Measurements from ENCODE around the gene UMPS. TPM values are rescaled to one million over a fixed set of nuclear protein-coding genes. Genes with fewer than 3 reads are reported as not detected.

The UMPS gene
- total RNA-seq, 2 donors from 2014 or later = 53.9 to 60.8 TPM

DNA sequence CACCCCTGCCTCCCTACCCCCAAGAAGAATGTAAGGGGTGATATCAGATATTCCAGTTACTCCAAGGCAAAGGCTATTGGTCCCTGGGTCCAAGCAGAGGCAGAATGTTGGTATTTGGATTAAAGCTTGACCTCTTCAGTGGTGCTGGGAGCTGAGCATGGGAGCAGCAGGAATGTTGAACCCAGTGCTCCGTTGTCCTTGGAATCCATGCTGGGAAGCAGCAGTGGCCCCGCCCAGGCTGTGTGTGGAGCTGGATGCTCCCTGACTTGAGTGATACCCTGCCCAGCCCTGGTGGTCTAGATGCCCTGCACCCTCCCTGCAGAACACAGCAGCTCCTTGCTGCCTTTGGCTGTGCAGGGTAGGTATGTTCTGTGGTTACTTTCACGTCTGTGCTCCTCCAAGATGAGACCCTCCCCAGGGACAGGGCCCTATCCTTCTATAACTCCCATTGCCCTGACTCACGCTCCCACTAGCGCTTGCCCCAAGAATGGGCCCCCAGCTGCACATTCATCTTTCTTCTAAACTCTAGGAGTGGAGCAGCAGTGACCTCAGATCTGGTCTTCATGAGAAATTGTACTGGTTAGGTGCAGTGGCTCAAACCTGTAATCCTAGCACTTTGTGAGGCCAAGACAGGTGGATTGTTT lies 35.1 kb downstream of the UMPS start:
- Histone ChIP-seq H3K4me3 (ENCODE audit: low read length) (no peak overlapping the region), H3K27me3 (ENCODE audit: control insufficient read depth, insufficient read depth, low read length, poor library complexity, severe bottlenecking) (no peaks in the 10 kb centered on the region), H3K4me1 (ENCODE audit: control insufficient read depth, insufficient read depth, low read length) (peaks cover 9% of the 10 kb centered on the region), H3K27ac (ENCODE audit: low read depth, low read length) (no peak overlapping the region), H3K9ac (ENCODE audit: extremely low read depth, low read length, poor library complexity, severe bottlenecking) (no peak overlapping the region), H3K36me3 (ENCODE audit: control insufficient read depth, insufficient read depth, low read length) (peaks cover 87% of the 10 kb centered on the region), H3K9me3 (ENCODE audit: control insufficient read depth, low read length) (no peaks in the 10 kb centered on the region)
- Mint-ChIP-seq H3K27ac (peak overlapping the region; percentile 42), H3K9me3 (no peaks in the 10 kb centered on the region), H3K36me3 (ENCODE audit: low read depth) (peaks cover 76% of the 10 kb centered on the region), H3K4me1 (peaks cover 16% of the 10 kb centered on the region), H3K27me3 (ENCODE audit: insufficient read depth) (no peaks in the 10 kb centered on the region), H3K4me3 (no peak overlapping the region)
- peak; percentile 35 for DNase-seq
- TF ChIP-seq, protein P1, sequence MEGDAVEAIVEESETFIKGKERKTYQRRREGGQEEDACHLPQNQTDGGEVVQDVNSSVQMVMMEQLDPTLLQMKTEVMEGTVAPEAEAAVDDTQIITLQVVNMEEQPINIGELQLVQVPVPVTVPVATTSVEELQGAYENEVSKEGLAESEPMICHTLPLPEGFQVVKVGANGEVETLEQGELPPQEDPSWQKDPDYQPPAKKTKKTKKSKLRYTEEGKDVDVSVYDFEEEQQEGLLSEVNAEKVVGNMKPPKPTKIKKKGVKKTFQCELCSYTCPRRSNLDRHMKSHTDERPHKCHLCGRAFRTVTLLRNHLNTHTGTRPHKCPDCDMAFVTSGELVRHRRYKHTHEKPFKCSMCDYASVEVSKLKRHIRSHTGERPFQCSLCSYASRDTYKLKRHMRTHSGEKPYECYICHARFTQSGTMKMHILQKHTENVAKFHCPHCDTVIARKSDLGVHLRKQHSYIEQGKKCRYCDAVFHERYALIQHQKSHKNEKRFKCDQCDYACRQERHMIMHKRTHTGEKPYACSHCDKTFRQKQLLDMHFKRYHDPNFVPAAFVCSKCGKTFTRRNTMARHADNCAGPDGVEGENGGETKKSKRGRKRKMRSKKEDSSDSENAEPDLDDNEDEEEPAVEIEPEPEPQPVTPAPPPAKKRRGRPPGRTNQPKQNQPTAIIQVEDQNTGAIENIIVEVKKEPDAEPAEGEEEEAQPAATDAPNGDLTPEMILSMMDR (conservative IDR thresholded peaks at IDR 0.05) = no peak
- WGBS, 2 experiments (ENCODE audit: insufficient coverage in 1 of 2, insufficient read length in 1 of 2) = 83 to 92% methylated on average over 1 to 5 of the region's 5 CpGs

- Histone ChIP-seq H3K9ac (ENCODE audit: extremely low read depth, low read length, poor library complexity, severe bottlenecking) (no peak overlapping the region), H3K4me1 (ENCODE audit: control insufficient read depth, insufficient read depth, low read length) (peaks cover 17% of the 10 kb centered on the region), H3K4me3 (ENCODE audit: low read length) (no peak overlapping the region), H3K27me3 (ENCODE audit: control insufficient read depth, insufficient read depth, low read length, poor library complexity, severe bottlenecking) (no peaks in the 10 kb centered on the region), H3K36me3 (ENCODE audit: control insufficient read depth, insufficient read depth, low read length) (peaks cover 95% of the 10 kb centered on the region), H3K27ac (ENCODE audit: low read depth, low read length) (no peak overlapping the region), H3K9me3 (ENCODE audit: control insufficient read depth, low read length) (no peaks in the 10 kb centered on the region)
- H3K27me3 Mint-ChIP-seq (ENCODE audit: insufficient read depth) = no peaks in the 10 kb centered on the region
- peak; percentile 32 for DNase-seq
- WGBS, 2 experiments (ENCODE audit: insufficient coverage in 1 of 2, insufficient read length in 1 of 2) = 92 to 93% methylated on average over 14 to 16 of the region's 16 CpGs
- no peak overlapping the region for H3K4me3 Mint-ChIP-seq
- H3K27ac Mint-ChIP-seq = peak overlapping the region; percentile 42
- peaks cover 82% of the 10 kb centered on the region for H3K36me3 Mint-ChIP-seq (ENCODE audit: low read depth)
- H3K4me1 Mint-ChIP-seq = peaks cover 23% of the 10 kb centered on the region
- TF ChIP-seq, protein P1 (conservative IDR thresholded peaks at IDR 0.05) = no peak
- H3K9me3 Mint-ChIP-seq = no peaks in the 10 kb centered on the region
These were observed 36.2 kb downstream of the UMPS start for GRCh38 chr3:124766113-124767095.

- Mint-ChIP-seq H3K4me3 (no peak overlapping the region), H3K27me3 (ENCODE audit: insufficient read depth) (no peaks in the 10 kb centered on the region), H3K4me1 (peaks cover 18% of the 10 kb centered on the region), H3K27ac (peak overlapping the region; percentile 12), H3K9me3 (no peaks in the 10 kb centered on the region), H3K36me3 (ENCODE audit: low read depth) (peaks cover 81% of the 10 kb centered on the region)
- peaks cover 17% of the 10 kb centered on the region for H3K4me1 ChIP-seq (ENCODE audit: control insufficient read depth, insufficient read depth, low read length)
- peaks cover 97% of the 10 kb centered on the region for H3K36me3 ChIP-seq (ENCODE audit: control insufficient read depth, insufficient read depth, low read length)
- H3K4me3 ChIP-seq (ENCODE audit: low read length) = no peak overlapping the region
- H3K27me3 ChIP-seq (ENCODE audit: control insufficient read depth, insufficient read depth, low read length, poor library complexity, severe bottlenecking) = no peaks in the 10 kb centered on the region
- DNase-seq = peak; percentile 22
- no peaks in the 10 kb centered on the region for H3K9me3 ChIP-seq (ENCODE audit: control insufficient read depth, low read length)
- WGBS, 2 experiments (ENCODE audit: insufficient coverage in 1 of 2, insufficient read length in 1 of 2) = 93 to 96% methylated on average over 5 of the region's 5 CpGs
- H3K27ac ChIP-seq (ENCODE audit: low read depth, low read length) = no peak overlapping the region
- TF ChIP-seq, protein P1 (conservative IDR thresholded peaks at IDR 0.05) = no peak
- no peak overlapping the region for H3K9ac ChIP-seq (ENCODE audit: extremely low read depth, low read length, poor library complexity, severe bottlenecking)
These were observed 37.0 kb downstream of the UMPS start for GRCh38 chr3:124767264-124767663.

Measured in endodermal cell (in vitro differentiated cells).